Esophagus squamous epithelium (tissue), 5 donors: ENCODE results near the gene EIF1B. TPM values are rescaled to one million over a fixed set of nuclear protein-coding genes. Genes with fewer than 3 reads are reported as not detected.

Experiments used
- DNase-seq: peaks from one replicate; lab custom pipeline; 2025; lab: John Stamatoyannopoulos, UW
- H3K27ac ChIP-seq, 4 donors: fragments of 200-600 bp; sonication (generic); one replicate each; pipeline ENCODE4 v1.5.1; 2016 to 2019; ENCODE audit warnings: mild to moderate bottlenecking in 1 of 4
- H3K27me3 ChIP-seq, 4 donors: fragments of 200-600 bp; sonication (generic); 1 replicate in 3 of 4; 2 replicates in 1 of 4; pipeline versions ENCODE4 v1.5.1 to v1.6.0; 2017 to 2021; ENCODE audit warnings: antibody characterized with exemption in 1 of 4
- H3K36me3 ChIP-seq, 3 donors: fragments of 200-600 bp; sonication (generic); one replicate each; pipeline ENCODE4 v1.5.1; 2016 to 2019
- H3K4me1 ChIP-seq, 3 donors: fragments of 200-600 bp; sonication (generic); one replicate each; pipeline ENCODE4 v1.5.1; 2017 to 2019
- H3K4me3 ChIP-seq, 4 donors: fragments of 200-600 bp; sonication (generic); 1 replicate in 3 of 4; 2 replicates in 1 of 4; pipeline ENCODE4 v1.5.1; 2016 to 2019; ENCODE audit warnings: mild to moderate bottlenecking in 2 of 4, moderate library complexity in 1 of 4
- H3K9me3 ChIP-seq, 3 donors: fragments of 200-600 bp; sonication (generic); one replicate each; pipeline ENCODE4 v1.5.1; 2016 to 2019
- POLR2A ChIP-seq, 4 donors: fragments of 450-650 bp; IDR thresholded peaks; one replicate each; pipeline ENCODE4 v1.6.1; 2017; ENCODE audit warnings: antibody characterized with exemption in 4 of 4, mild to moderate bottlenecking in 4 of 4, moderate library complexity in 3 of 4
- WGBS, 2 donors: methylation state at CpG; one replicate each; pipeline ENCODE4 v1.1.5; 2018; 5-methylcytosine and 5-hydroxymethylcytosine counted together
- intact Hi-C: fragments of 100-400 bp; cut with DNase I; formaldehyde crosslinking; loops from one replicate; pipeline ENCODE4 v1.15.0; 2022
- total RNA-seq, 4 donors: library from RNA; depleted of rRNA; stranded (reverse); fragments of >200 nt; gene quantifications; one replicate each; pipeline ENCODE4 v1.1.0, GENCODE V29; 2016
- TF ChIP-seq, protein P1 (sequence below), 6 experiments: fragments of 450-650 bp in 4 of 6; fragments of 200-600 bp in 2 of 6; sonication (generic) in 2 of 6; IDR thresholded peaks; one replicate each; pipeline ENCODE4 v1.5.1; 2016 to 2019; ENCODE audit warnings: antibody characterized with exemption in 6 of 6, mild to moderate bottlenecking in 4 of 6, moderate library complexity in 4 of 6
- donor health status: DM: yes; HTN: yes; CAD: no.

Gene EIF1B
- 10 to 100 TPM in 2 of 4 donors, 1 to 10 TPM in 2; 6.7 to 22.1 (median 9.3) TPM for total RNA-seq

DNA sequence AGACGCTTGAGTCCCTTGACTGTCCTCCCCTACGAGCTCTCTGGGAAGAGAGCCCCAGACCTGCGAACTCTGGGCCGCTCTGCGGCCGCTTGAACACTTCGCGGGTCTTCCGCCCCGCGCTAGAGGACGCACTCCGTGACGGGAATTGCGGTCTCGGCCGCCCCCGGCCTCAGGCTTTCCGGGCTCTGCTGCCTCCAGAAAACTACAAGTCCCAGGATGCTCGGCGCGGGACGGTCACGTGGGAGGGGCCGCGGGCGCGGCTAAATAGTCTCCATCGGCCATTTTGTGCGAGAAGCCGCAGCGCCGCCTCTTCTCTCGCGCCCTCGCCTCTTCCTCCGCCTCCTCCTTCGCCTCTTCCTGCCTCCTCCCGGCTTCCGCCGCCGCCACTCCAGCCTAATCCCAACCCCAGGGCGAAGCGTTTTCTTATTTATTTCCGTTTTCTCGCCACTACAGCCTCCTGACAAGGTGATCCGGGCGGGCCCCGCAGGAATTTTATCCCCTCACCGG, at the start of gene EIF1B:
Gene EIF1B (plus strand): TSS at position 290 of the 507 bp plus-strand sequence. CDS start 235 bp downstream, outside the sequence.
- peak; percentile 89 for DNase-seq
- WGBS, 2 donors = 0 to 1% methylated on average over 20 to 31 of the region's 50 CpGs
- no peaks in the 10 kb centered on the region for H3K27me3 ChIP-seq
- peak within 1 kb of the TSS; percentile 73 to 98 (median 88) for H3K4me3 ChIP-seq
- H3K36me3 ChIP-seq = peaks cover 0 to 33% (median 5%) of the 10 kb centered on the region in 3 donors
- H3K9me3 ChIP-seq = no peaks in the 10 kb centered on the region
- TF ChIP-seq, protein P1, sequence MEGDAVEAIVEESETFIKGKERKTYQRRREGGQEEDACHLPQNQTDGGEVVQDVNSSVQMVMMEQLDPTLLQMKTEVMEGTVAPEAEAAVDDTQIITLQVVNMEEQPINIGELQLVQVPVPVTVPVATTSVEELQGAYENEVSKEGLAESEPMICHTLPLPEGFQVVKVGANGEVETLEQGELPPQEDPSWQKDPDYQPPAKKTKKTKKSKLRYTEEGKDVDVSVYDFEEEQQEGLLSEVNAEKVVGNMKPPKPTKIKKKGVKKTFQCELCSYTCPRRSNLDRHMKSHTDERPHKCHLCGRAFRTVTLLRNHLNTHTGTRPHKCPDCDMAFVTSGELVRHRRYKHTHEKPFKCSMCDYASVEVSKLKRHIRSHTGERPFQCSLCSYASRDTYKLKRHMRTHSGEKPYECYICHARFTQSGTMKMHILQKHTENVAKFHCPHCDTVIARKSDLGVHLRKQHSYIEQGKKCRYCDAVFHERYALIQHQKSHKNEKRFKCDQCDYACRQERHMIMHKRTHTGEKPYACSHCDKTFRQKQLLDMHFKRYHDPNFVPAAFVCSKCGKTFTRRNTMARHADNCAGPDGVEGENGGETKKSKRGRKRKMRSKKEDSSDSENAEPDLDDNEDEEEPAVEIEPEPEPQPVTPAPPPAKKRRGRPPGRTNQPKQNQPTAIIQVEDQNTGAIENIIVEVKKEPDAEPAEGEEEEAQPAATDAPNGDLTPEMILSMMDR (IDR thresholded peaks at IDR 0.05) = peak; percentile 73 to 98 (median 89)
- peak in 3 of 4 donors; percentile 48 to 91 (median 84) for TF ChIP-seq POLR2A (IDR thresholded peaks at IDR 0.05)
- intact Hi-C loops = no loop called here
- H3K27ac ChIP-seq = peak within 1 kb of the TSS; percentile 90 to 98 (median 94)
- H3K4me1 ChIP-seq = peaks cover 8 to 47% (median 21%) of the 10 kb centered on the region in 3 donors

DNA sequence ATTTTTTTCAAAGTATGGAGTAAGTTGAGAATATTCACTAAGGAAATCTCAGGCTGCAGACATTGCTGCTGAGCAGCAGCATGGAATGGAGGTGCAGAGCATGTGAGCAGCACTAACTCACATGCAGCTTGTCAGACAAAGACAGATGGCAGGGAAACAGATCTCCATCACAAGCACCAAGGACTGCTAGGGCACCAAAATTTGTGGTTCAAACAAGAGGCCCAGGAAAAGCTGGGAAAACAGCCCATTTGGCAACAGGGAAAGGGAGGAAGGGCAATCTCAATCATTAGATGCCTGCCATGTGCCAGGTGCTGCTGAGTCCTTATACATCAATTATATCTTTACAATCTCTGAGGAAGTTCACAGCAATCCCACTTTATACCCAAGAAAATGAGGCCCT, 47.2 kb upstream of the EIF1B start:
- TF ChIP-seq, protein P1 (IDR thresholded peaks at IDR 0.05) = no peak
- TF ChIP-seq POLR2A (IDR thresholded peaks at IDR 0.05) = no peak
- no peaks in the 10 kb centered on the region for H3K4me1 ChIP-seq
- no peaks in the 10 kb centered on the region for H3K9me3 ChIP-seq
- H3K4me3 ChIP-seq = no peak overlapping the region
- H3K36me3 ChIP-seq = no peaks in the 10 kb centered on the region
- no peak overlapping the region for H3K27ac ChIP-seq
- intact Hi-C loops = no loop called here
- DNase-seq = no peak
- no peaks in the 10 kb centered on the region for H3K27me3 ChIP-seq

DNA sequence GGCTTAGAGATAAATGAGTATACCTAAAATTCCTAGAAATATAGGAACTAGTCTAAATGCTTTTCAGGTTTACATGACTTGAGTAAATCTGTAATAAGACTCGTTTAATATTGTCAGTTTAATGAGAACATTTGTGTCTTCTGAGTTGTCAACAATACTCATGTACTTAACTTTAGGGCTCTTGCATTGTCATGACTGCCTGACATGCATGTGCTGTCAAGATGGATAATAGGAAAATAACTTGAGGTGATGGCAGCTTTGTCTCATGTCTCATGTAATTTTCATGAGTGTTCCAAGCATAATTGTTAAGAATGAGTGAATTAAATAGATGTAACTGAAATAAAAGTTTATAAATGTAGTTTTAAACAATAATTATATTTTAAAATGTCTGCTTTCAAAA, 45.1 kb upstream of the EIF1B start:
- no peaks in the 10 kb centered on the region for H3K4me1 ChIP-seq
- intact Hi-C loops = no loop called here
- H3K27me3 ChIP-seq = no peaks in the 10 kb centered on the region
- no peak for DNase-seq
- 70 to 71% methylated on average over 1 of the region's 1 CpG for WGBS, 2 donors
- no peak overlapping the region for H3K27ac ChIP-seq
- H3K36me3 ChIP-seq = no peaks in the 10 kb centered on the region
- no peaks in the 10 kb centered on the region for H3K9me3 ChIP-seq
- no peak for TF ChIP-seq POLR2A (IDR thresholded peaks at IDR 0.05)
- TF ChIP-seq, protein P1 (IDR thresholded peaks at IDR 0.05) = no peak
- H3K4me3 ChIP-seq = no peak overlapping the region

DNA sequence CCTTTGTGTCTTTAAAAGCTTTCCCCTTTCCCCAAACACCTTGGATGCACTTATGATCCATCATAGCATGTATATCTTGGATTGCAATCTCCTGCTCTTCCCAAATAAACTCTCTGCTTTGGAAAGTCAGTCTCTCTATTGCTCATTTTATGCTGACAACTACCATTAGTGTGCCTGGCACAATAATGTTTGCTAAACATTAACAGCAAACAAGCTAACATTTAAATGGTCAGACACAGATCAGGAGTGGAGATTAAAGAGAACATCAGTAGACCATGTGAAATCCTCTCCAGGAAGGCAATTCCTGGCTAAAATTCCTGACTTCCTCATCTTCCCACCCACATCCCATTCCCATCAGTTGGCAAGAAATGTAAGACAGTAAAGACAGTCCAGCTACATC, 44.3 kb upstream of the EIF1B start:
- no peak for DNase-seq
- H3K4me3 ChIP-seq = no peak overlapping the region
- H3K27ac ChIP-seq = no peak overlapping the region
- no peaks in the 10 kb centered on the region for H3K27me3 ChIP-seq
- TF ChIP-seq POLR2A (IDR thresholded peaks at IDR 0.05) = no peak
- TF ChIP-seq, protein P1 (IDR thresholded peaks at IDR 0.05) = no peak
- intact Hi-C loops = no loop called here
- H3K36me3 ChIP-seq = no peaks in the 10 kb centered on the region
- no peaks in the 10 kb centered on the region for H3K9me3 ChIP-seq
- H3K4me1 ChIP-seq = no peaks in the 10 kb centered on the region

DNA sequence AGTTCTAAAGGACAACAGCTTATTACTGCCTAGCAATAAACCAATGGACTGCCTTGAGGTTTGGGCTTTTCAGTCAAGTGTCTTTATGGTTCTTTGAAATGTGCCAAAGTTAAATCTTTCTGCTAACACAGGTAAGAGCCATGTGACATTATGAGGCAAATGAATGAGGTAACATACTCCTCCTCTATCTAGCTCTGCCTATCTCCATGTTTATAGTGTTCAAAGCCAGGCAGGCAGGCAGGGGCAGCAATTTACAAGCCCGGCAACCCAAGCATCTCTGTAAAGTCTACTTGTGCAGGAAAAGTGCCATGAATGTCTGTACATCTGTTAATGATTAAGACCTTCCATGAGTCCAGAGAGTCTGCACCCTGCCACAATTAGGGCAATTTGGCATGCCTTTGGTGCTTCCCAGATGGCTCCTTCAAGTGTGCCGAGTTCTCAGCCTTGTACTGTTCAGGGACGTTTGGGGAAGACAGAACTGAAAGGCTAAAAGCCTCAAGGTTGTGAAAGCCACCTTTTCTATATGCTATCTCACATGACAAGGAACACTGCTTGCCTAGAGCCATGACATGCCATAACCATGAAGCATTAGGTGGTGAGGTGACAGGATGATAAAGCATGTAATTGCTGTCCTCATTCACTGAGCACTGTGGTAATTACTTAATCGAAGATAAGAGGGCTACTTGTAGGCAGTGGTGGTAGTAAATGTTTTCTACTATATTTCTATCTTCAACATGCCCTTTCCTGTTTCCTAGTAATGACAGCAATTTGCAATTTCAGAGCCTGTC, 41.4 kb upstream of the EIF1B start:
- DNase-seq = no peak
- 50 to 72% methylated on average over 1 to 3 of the region's 4 CpGs for WGBS, 2 donors
- no peak for TF ChIP-seq POLR2A (IDR thresholded peaks at IDR 0.05)
- TF ChIP-seq, protein P1 (IDR thresholded peaks at IDR 0.05) = no peak
- no peaks in the 10 kb centered on the region for H3K27me3 ChIP-seq
- intact Hi-C loops = no loop called here
- H3K9me3 ChIP-seq = no peaks in the 10 kb centered on the region
- H3K4me3 ChIP-seq = no peak overlapping the region
- no peak overlapping the region for H3K27ac ChIP-seq
- H3K4me1 ChIP-seq = no peaks in the 10 kb centered on the region
- H3K36me3 ChIP-seq = no peaks in the 10 kb centered on the region
